Panc1 (cell line): ENCODE data around the gene MLN. TPM values are rescaled to one million over a fixed set of nuclear protein-coding genes. Genes with fewer than 3 reads are reported as not detected.

Experiments
- ATAC-seq: fragments of 200-7000 bp; cut with Tn5 transposase; 2 replicates; pipeline ENCODE4 v1.9.1; 2020; ENCODE audit warnings: mild to moderate bottlenecking, moderate library complexity
- BruUV-seq: library from RNA; stranded (reverse); fragments of 400-500 nt; replicated peaks from 2 replicates; lab custom pipeline; 2021; lab: Mats Ljungman, UMichigan
- CTCF ChIA-PET: fragments of 300-600 bp; sonication (Branson Sonifier 250); formaldehyde crosslinking; loops from one replicate; lab custom pipeline; 2022; ENCODE audit warnings: antibody characterized with exemption; lab: Charles Lee
- POLR2A ChIA-PET: fragments of 300-600 bp; sonication (Branson Sonifier 250); formaldehyde crosslinking; loops from one replicate; lab custom pipeline; 2022; ENCODE audit warnings: antibody characterized with exemption; lab: Charles Lee
- DNase-seq: peaks from one replicate; pipeline ENCODE4 v3.0.0-alpha.2; 2010; ENCODE audit warnings: low read depth, low spot score
- H3K27ac ChIP-seq: 2 replicates; pipeline ENCODE4 v1.5.1; 2011; ENCODE audit warnings: mild to moderate bottlenecking, low read length, inconsistent platforms
- H3K27me3 ChIP-seq: fragments of 200-500 bp; sonication (Bioruptor generic); 2 replicates; pipeline ENCODE4 v1.6.0; 2014; ENCODE audit warnings: low read length, inconsistent platforms; ENCODE audit not compliant: control insufficient read depth, insufficient read depth
- H3K36me3 ChIP-seq: fragments of 200-500 bp; sonication (Bioruptor generic); 2 replicates; pipeline ENCODE4 v1.5.1; 2014; ENCODE audit warnings: inconsistent platforms, mild to moderate bottlenecking, low read length, moderate library complexity; ENCODE audit not compliant: control insufficient read depth, insufficient read depth
- H3K4me1 ChIP-seq: 2 replicates; pipeline ENCODE4 v1.5.1; 2011; ENCODE audit warnings: inconsistent platforms, mild to moderate bottlenecking, low read length, moderate library complexity; ENCODE audit not compliant: control insufficient read depth, insufficient read depth
- H3K4me3 ChIP-seq, 2 experiments: 2 replicates each; pipeline ENCODE4 v1.5.1; 2011 to 2012; ENCODE audit warnings: low read depth in 2 of 2, low read length in 2 of 2, mild to moderate bottlenecking in 2 of 2, inconsistent platforms in 1 of 2, moderate library complexity in 1 of 2
- H3K9me3 ChIP-seq: fragments of 200-500 bp; sonication (Bioruptor generic); 2 replicates; pipeline ENCODE4 v1.5.1; 2014; ENCODE audit warnings: low read depth, mild to moderate bottlenecking, inconsistent platforms, low read length, moderate library complexity; ENCODE audit not compliant: control insufficient read depth, insufficient read depth
- CTCF ChIP-seq: fragments of 450-650 bp; IDR thresholded peaks from 2 replicates; pipeline ENCODE4 v1.5.1; 2017; ENCODE audit warnings: mild to moderate bottlenecking
- POLR2AphosphoS5 ChIP-seq: IDR thresholded peaks from 2 replicates; pipeline ENCODE4 v1.6.1; 2012; ENCODE audit warnings: mild to moderate bottlenecking, low read depth, low read length, moderate library complexity
- REST ChIP-seq, 2 experiments: IDR thresholded peaks; 2 replicates each; pipeline ENCODE4 v1.6.1; 2011 to 2012; ENCODE audit warnings: low read depth in 2 of 2, control low read depth in 1 of 2, low read length in 1 of 2, mild to moderate bottlenecking in 1 of 2, moderate library complexity in 1 of 2; ENCODE audit not compliant: insufficient read depth in 1 of 2
- SIN3A ChIP-seq: IDR thresholded peaks from 2 replicates; pipeline ENCODE4 v1.6.1; 2012; ENCODE audit warnings: low read depth, mild to moderate bottlenecking, low read length, moderate library complexity, borderline replicate concordance; ENCODE audit not compliant: insufficient read depth
- TCF7L2 ChIP-seq: IDR thresholded peaks from 2 replicates; pipeline ENCODE4 v1.6.1; 2011; ENCODE audit warnings: mild to moderate bottlenecking, low read depth, low read length, inconsistent platforms
- in situ Hi-C: cut with HindIII; loops from 2 replicates; pipeline ENCODE4 v1.10.0; 2016; ENCODE audit warnings: low sequenced_read_pairs, low pct_unique_long_range_greater_than_20kb
- intact Hi-C: fragments of 100-400 bp; cut with micrococcal nuclease; formaldehyde crosslinking; loops from one replicate; pipeline ENCODE4 v1.10.0; 2022; ENCODE audit not compliant: unreplicated experiment
- total RNA-seq: library from RNA; stranded (reverse); gene quantifications from one replicate; pipeline ENCODE4 v1.2.1, GENCODE V29; 2021; ENCODE audit not compliant: unreplicated experiment

MLN gene
- total RNA-seq, 1 experiment from 2014 or later = not detected

- Histone ChIP-seq H3K9me3 (no peaks in the 10 kb centered on the region), H3K27ac (peak overlapping the region; percentile 65; the same call in 1 of the 2 replicates), H3K4me3 (no peak overlapping the region), H3K4me1 (peaks cover 23% of the 10 kb centered on the region), H3K36me3 (no peaks in the 10 kb centered on the region), H3K27me3 (no peaks in the 10 kb centered on the region)
- ChIA-PET CTCF (interaction anchor here (0.7 kb wide), 1 partner anchor 200 kb away, joined by 5 read pairs; no protein-coding TSS in a partner anchor), POLR2A (no interaction called here)
- intact Hi-C loops (loop anchor here (2.0 kb wide), 1 partner anchor 257 kb away; no protein-coding TSS in a partner anchor), in situ Hi-C loops (no loop called here)
- ATAC-seq = no peak
- no peak for TF ChIP-seq CTCF
- TF ChIP-seq SIN3A = no peak
- no peak for TF ChIP-seq REST (IDR thresholded peaks at IDR 0.05; ENCODE audit: insufficient read depth in 1 of 2, low read depth in 2 of 2, low read length in 1 of 2)
- no peak for TF ChIP-seq TCF7L2
- no peak; the same call in 1 of the 2 replicates for TF ChIP-seq POLR2AphosphoS5
- DNase-seq = no peak
- no TSS peak for BruUV-seq
Measured at GRCh38 chr6:33770124-33770832, 33.5 kb downstream of the MLN start.

- Histone ChIP-seq H3K9me3 (no peaks in the 10 kb centered on the region), H3K36me3 (no peaks in the 10 kb centered on the region), H3K27me3 (no peaks in the 10 kb centered on the region), H3K4me3 (no peak overlapping the region), H3K27ac (no peak overlapping the region), H3K4me1 (peaks cover 23% of the 10 kb centered on the region)
- TF ChIP-seq REST (IDR thresholded peaks at IDR 0.05; ENCODE audit: insufficient read depth in 1 of 2, low read depth in 2 of 2, low read length in 1 of 2) (no peak), CTCF (no peak), SIN3A (no peak), POLR2AphosphoS5 (no peak), TCF7L2 (no peak)
- no peak for ATAC-seq
- in situ Hi-C loops (no loop called here), intact Hi-C loops (no loop called here)
- no TSS peak for BruUV-seq
- CTCF ChIA-PET = interaction anchor here (0.7 kb wide), 2 partner anchors 25 to 199 kb away, joined by 5 to 7 read pairs; no protein-coding TSS in a partner anchor
- POLR2A ChIA-PET = no interaction called here
- DNase-seq = no peak
Measured at GRCh38 chr6:33769248-33769821, 34.5 kb downstream of the MLN start.
